ENCODE measurements around the gene FGF19. TPM values are rescaled to one million over a fixed set of nuclear protein-coding genes. Genes with fewer than 3 reads are reported as not detected.

The FGF19 gene
- total and polyA plus RNA-seq, 2 experiments from 2014 or later, result not detected

DNA sequence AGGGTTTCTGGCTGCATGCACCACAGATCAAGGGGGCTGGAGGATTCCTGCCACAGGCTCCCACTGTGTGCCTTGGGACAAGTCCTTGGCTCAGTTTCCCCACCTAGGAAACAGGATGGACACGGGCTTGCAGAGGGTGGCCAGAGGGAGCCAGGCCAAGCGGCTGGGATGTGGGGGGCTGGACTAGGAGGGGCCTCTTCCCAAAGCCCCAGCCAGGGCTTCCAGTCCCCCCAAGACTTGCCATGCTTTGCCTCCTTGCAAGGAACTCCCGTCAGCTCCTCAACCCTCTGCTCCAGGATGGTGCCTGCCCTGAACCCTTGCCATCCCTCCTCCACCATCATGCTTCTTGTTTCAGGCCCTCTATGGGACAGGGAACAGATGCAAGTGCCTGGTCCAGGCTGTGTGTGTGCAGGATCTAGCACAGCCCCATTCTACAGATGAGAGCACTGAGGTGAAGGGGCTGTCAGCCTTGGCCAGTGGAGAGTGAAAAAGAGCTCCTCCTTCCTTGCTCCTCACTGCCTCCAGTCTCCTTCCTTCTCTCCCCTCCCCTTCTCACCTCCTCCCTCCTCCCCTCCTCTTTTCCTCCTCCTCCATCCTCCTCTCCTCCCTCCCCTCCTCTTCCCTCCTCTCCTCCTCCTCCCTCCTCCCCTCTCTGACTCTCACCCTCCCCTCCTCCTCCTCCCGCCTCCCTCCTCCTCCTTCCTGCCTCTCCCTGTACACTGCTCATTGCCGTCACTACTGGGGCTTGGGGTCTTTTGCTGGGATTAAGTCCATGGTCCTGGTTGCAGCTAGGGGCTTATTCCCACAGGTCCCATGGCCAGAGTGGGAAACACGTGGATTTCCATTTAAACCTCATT, 13.3 kb upstream of the FGF19 start:
- Histone ChIP-seq H3K9me2 (ENCODE audit: insufficient read depth) (no peaks in the 10 kb centered on the region), H3K27me3 (replicated peaks; ENCODE audit: insufficient read depth) (peaks cover 38% of the 10 kb centered on the region), H3K79me2 (ENCODE audit: insufficient read depth) (no peaks in the 10 kb centered on the region), H3K4me1 (ENCODE audit: insufficient read depth) (no peaks in the 10 kb centered on the region), H2AFZ (no peak overlapping the region), H3K4me2 (ENCODE audit: unreplicated experiment) (no peak overlapping the region), H3K9me3 (ENCODE audit: low read depth) (no peaks in the 10 kb centered on the region), H3K36me3 (ENCODE audit: low read depth) (no peaks in the 10 kb centered on the region), H3K9ac (no peak overlapping the region), H3K27ac (no peak overlapping the region), H3K4me3 (no peak overlapping the region), H3F3A (ENCODE audit: insufficient read depth) (no peaks in the 10 kb centered on the region), H4K20me1 (ENCODE audit: insufficient read depth) (no peaks in the 10 kb centered on the region)
- DNase-seq, result no peak
- 39 to 46% methylated on average over 6 of the region's 6 CpGs for WGBS, 2 experiments (ENCODE audit: low coverage in 1 of 2, low lambda C conversion rate in 2 of 2, missing lambda C conversion rate in 2 of 2)
- in situ Hi-C loops (cut with MboI), result loop anchor here (10.0 kb wide), 1 partner anchor 478 kb away; no protein-coding TSS in a partner anchor
- TF ChIP-seq EZH2phosphoT487 (IDR thresholded peaks at IDR 0.05; ENCODE audit: insufficient read depth, low read depth), result no peak
- no peak for TF ChIP-seq EZH2 (IDR thresholded peaks at IDR 0.05; ENCODE audit: insufficient read depth, poor library complexity, severe bottlenecking)

DNA sequence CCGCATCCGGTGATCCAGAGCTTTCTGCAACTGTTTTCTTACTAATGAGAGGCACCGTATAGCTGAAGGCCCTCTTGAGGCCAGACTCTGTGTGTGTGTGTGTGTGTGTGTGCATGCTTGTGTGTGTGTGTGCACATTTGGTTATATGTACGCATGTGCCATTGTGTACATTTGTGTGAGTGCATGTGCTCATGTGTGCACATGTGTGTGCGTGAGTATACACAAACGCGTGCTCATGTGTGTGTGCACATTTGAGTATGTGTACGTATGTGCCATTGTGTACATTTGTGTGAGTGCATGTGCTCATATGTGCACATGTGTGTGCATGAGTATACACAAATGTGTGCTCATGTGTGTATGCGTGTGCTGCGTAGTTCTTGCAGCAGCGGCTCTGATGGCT, 12.3 kb upstream of the FGF19 start:
- WGBS, 2 experiments (ENCODE audit: low coverage in 1 of 2, low lambda C conversion rate in 2 of 2, missing lambda C conversion rate in 2 of 2), result 79 to 83% methylated on average over 11 of the region's 11 CpGs
- Histone ChIP-seq H3K4me1 (ENCODE audit: insufficient read depth) (no peaks in the 10 kb centered on the region), H3K4me3 (no peak overlapping the region), H4K20me1 (ENCODE audit: insufficient read depth) (no peaks in the 10 kb centered on the region), H3K36me3 (ENCODE audit: low read depth) (no peaks in the 10 kb centered on the region), H3K9ac (no peak overlapping the region), H3K79me2 (ENCODE audit: insufficient read depth) (no peaks in the 10 kb centered on the region), H3K27ac (no peak overlapping the region), H3K27me3 (replicated peaks; ENCODE audit: insufficient read depth) (peaks cover 28% of the 10 kb centered on the region), H3K9me2 (ENCODE audit: insufficient read depth) (no peaks in the 10 kb centered on the region), H3F3A (ENCODE audit: insufficient read depth) (no peaks in the 10 kb centered on the region), H3K9me3 (ENCODE audit: low read depth) (no peaks in the 10 kb centered on the region), H2AFZ (no peak overlapping the region), H3K4me2 (ENCODE audit: unreplicated experiment) (no peak overlapping the region)
- no peak for TF ChIP-seq EZH2phosphoT487 (IDR thresholded peaks at IDR 0.05; ENCODE audit: insufficient read depth, low read depth)
- TF ChIP-seq EZH2 (IDR thresholded peaks at IDR 0.05; ENCODE audit: insufficient read depth, poor library complexity, severe bottlenecking), result no peak
- in situ Hi-C loops (cut with MboI), result loop anchor here (10.0 kb wide), 1 partner anchor 479 kb away; no protein-coding TSS in a partner anchor
- DNase-seq, result no peak

DNA sequence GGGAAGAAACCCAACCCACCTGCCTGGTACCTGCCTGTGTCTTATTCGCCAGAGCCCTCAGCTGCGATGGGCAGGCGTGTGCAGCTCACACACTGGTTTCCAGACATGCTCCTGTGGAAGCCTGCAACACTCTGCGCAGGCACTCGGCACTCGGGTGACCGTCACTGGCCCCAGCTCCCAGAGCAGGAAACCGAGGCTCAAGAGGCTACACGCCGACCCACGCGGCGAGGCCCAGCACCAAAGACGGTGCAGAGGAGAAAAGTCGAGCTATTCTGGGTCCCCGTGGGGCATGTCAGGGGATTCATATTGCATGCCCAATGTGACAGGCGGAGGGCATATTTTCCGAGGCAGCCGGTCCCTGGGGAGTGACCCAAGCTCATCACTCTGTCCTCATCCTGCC, 11.6 kb upstream of the FGF19 start:
- peaks cover 22% of the 10 kb centered on the region for H3K27me3 ChIP-seq (replicated peaks; ENCODE audit: insufficient read depth)
- no peaks in the 10 kb centered on the region for H3K36me3 ChIP-seq (ENCODE audit: low read depth)
- no peaks in the 10 kb centered on the region for H4K20me1 ChIP-seq (ENCODE audit: insufficient read depth)
- in situ Hi-C loops (cut with MboI), result loop anchor here (10.0 kb wide), 1 partner anchor 479 kb away; no protein-coding TSS in a partner anchor
- no peak overlapping the region for H3K4me3 ChIP-seq
- H3K27ac ChIP-seq, result no peak overlapping the region
- DNase-seq, result no peak
- no peak overlapping the region for H3K4me2 ChIP-seq (ENCODE audit: unreplicated experiment)
- TF ChIP-seq EZH2phosphoT487 (IDR thresholded peaks at IDR 0.05; ENCODE audit: insufficient read depth, low read depth), result no peak
- TF ChIP-seq EZH2 (IDR thresholded peaks at IDR 0.05; ENCODE audit: insufficient read depth, poor library complexity, severe bottlenecking), result no peak
- H3K79me2 ChIP-seq (ENCODE audit: insufficient read depth), result no peaks in the 10 kb centered on the region
- H3K9me3 ChIP-seq (ENCODE audit: low read depth), result no peaks in the 10 kb centered on the region
- WGBS, 2 experiments (ENCODE audit: low coverage in 1 of 2, low lambda C conversion rate in 2 of 2, missing lambda C conversion rate in 2 of 2), result 71 to 73% methylated on average over 19 of the region's 19 CpGs
- no peak overlapping the region for H3K9ac ChIP-seq
- no peak overlapping the region for H2AFZ ChIP-seq
- no peaks in the 10 kb centered on the region for H3K4me1 ChIP-seq (ENCODE audit: insufficient read depth)
- no peaks in the 10 kb centered on the region for H3F3A ChIP-seq (ENCODE audit: insufficient read depth)
- H3K9me2 ChIP-seq (ENCODE audit: insufficient read depth), result no peaks in the 10 kb centered on the region

DNA sequence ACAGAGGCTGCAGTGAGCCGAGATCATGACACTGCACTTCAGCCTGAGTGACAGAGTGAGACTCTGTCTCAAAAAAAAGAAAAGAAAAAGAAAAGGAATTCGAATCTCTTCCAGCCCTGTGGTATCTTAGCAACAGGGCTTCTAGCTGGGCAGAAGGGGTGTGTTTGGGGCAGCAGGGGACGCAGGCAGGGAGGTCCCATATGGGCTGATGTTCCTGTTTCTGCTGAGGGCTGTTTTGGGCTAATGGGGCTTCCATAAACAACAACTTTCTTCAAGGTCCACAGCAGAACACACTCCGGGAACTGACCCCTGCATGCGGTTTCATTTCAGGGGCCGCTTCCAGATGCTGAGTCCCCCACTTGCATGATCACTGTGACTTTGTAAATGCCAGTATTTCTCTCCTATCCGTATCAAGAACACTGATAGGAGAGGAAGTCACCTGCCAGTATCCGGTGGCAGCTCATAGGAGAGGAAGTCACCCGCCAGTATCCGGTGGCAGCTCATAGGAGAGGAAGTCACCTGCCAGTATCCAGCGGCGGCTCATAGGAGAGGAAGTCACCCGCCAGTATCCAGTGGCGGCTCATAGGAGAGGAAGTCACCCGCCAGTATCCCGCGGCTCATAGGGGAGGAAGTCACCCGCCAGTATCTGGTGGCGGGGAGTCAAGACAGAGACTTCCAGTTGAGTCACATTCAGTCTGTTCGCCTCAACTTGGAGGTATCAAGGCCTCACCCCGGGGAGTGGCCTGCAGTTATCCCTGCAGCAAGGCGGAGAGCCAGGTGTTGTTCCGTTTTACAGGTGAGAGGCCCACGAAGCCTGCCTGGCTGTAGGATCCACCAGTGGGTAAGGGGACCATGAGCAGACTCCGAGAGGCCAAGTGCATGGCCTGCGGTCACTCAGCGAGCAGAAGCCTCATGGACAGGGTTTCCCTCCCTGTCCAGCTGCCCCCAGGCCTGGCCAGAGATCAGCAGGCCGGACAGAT, 8.3 kb upstream of the FGF19 start:
- no peaks in the 10 kb centered on the region for H3K79me2 ChIP-seq (ENCODE audit: insufficient read depth)
- no peak overlapping the region for H3K27ac ChIP-seq

More for the DNA sequence above, 8.3 kb upstream of the FGF19 start:
- Histone ChIP-seq H3K9ac (no peak overlapping the region), H3K9me3 (ENCODE audit: low read depth) (no peaks in the 10 kb centered on the region), H3K4me2 (ENCODE audit: unreplicated experiment) (no peak overlapping the region), H3K36me3 (ENCODE audit: low read depth) (no peaks in the 10 kb centered on the region), H4K20me1 (ENCODE audit: insufficient read depth) (no peaks in the 10 kb centered on the region), H2AFZ (no peak overlapping the region), H3K9me2 (ENCODE audit: insufficient read depth) (no peaks in the 10 kb centered on the region), H3K4me1 (ENCODE audit: insufficient read depth) (no peaks in the 10 kb centered on the region), H3K4me3 (no peak overlapping the region), H3F3A (ENCODE audit: insufficient read depth) (no peaks in the 10 kb centered on the region), H3K27me3 (replicated peaks; ENCODE audit: insufficient read depth) (peaks cover 28% of the 10 kb centered on the region)
- in situ Hi-C loops (cut with MboI), result loop anchor here (10.0 kb wide), 1 partner anchor 483 kb away; no protein-coding TSS in a partner anchor
- TF ChIP-seq EZH2 (IDR thresholded peaks at IDR 0.05; ENCODE audit: insufficient read depth, poor library complexity, severe bottlenecking) (no peak), EZH2phosphoT487 (IDR thresholded peaks at IDR 0.05; ENCODE audit: insufficient read depth, low read depth) (no peak)
- 60 to 69% methylated on average over 26 to 28 of the region's 28 CpGs for WGBS, 2 experiments (ENCODE audit: low coverage in 1 of 2, low lambda C conversion rate in 2 of 2, missing lambda C conversion rate in 2 of 2)
- DNase-seq, result no peak

All from GM23248 (cell line).